HUES64 (cell line): ENCODE data around the gene HFM1. TPM values are rescaled to one million over a fixed set of nuclear protein-coding genes. Genes with fewer than 3 reads are reported as not detected.
"Not testable (repeated sequence)": the region's sequence is repeated elsewhere in the genome, so short reads cannot be mapped to it uniquely, and the experiment has no call there.

Experiments used
- H3K27ac ChIP-seq: 2 replicates; pipeline ENCODE4 v1.7.0; 2013; ENCODE audit warnings: low read depth, low read length, inconsistent platforms
- H3K27me3 ChIP-seq: 2 replicates; pipeline ENCODE4 v1.6.1; 2013; ENCODE audit warnings: mild to moderate bottlenecking, low read length; ENCODE audit not compliant: insufficient read depth
- H3K36me3 ChIP-seq: 2 replicates; pipeline ENCODE4 v1.6.1; 2013; ENCODE audit warnings: mild to moderate bottlenecking, low read length; ENCODE audit not compliant: insufficient read depth
- H3K4me1 ChIP-seq: 2 replicates; pipeline ENCODE4 v1.6.1; 2013; ENCODE audit warnings: mild to moderate bottlenecking, low read length, moderate library complexity; ENCODE audit not compliant: insufficient read depth
- H3K4me3 ChIP-seq: 2 replicates; pipeline ENCODE4 v1.5.1; 2013; ENCODE audit warnings: mild to moderate bottlenecking, low read length, moderate library complexity
- H3K9ac ChIP-seq: 2 replicates; pipeline ENCODE4 v1.6.1; 2013; ENCODE audit warnings: mild to moderate bottlenecking, low read depth, low read length
- H3K9me3 ChIP-seq: 2 replicates; pipeline ENCODE4 v1.6.1; 2013; ENCODE audit warnings: low read depth, low read length; ENCODE audit not compliant: insufficient read depth
- WGBS: fragments of 150-250, 120-280 bp; methylation state at CpG from one replicate; pipeline ENCODE4 v1.1.7; 2013; ENCODE audit warnings: missing lambda C conversion rate; 5-methylcytosine and 5-hydroxymethylcytosine counted together
- polyA plus RNA-seq, 2 experiments: library from polyadenylated mRNA; stranded (reverse); fragments of 50-300 nt; gene quantifications; one replicate each; pipeline ENCODE4 v1.2.3, GENCODE V29; 2013

Gene HFM1
- polyA plus RNA-seq (2013, experiment 1 of 2), result 2.1 TPM
- 3.2 TPM for polyA plus RNA-seq (2013, experiment 2 of 2)

GRCh38 chr1:91404151-91405012 is at the start of gene HFM1:
Gene HFM1, minus strand, starts transcription at chr1:91404837. Its CDS starts 3,755 bp downstream, at chr1:91401082.
- Histone ChIP-seq H3K27me3 (no peaks in the 10 kb centered on the region), H3K9me3 (no peaks in the 10 kb centered on the region), H3K4me1 (peaks cover 10% of the 10 kb centered on the region), H3K9ac (peak within 1 kb of the TSS; percentile 93), H3K4me3 (peak within 1 kb of the TSS; percentile 97), H3K36me3 (no peaks in the 10 kb centered on the region), H3K27ac (peak within 1 kb of the TSS; percentile 89)
- WGBS, result under 1% methylated on average over 69 of the region's 69 CpGs

GRCh38 chr1:91454136-91454535 is 49.5 kb upstream of the HFM1 start:
- 97% methylated on average over 2 of the region's 2 CpGs for WGBS
- no peak overlapping the region for H3K4me3 ChIP-seq
- H3K9ac ChIP-seq, result no peak overlapping the region
- no peaks in the 10 kb centered on the region for H3K36me3 ChIP-seq
- H3K4me1 ChIP-seq, result no peaks in the 10 kb centered on the region
- no peaks in the 10 kb centered on the region for H3K27me3 ChIP-seq
- no peak overlapping the region for H3K27ac ChIP-seq
- H3K9me3 ChIP-seq, result no peaks in the 10 kb centered on the region

- no peak overlapping the region for H3K27ac ChIP-seq
- H3K4me3 ChIP-seq, result no peak overlapping the region
- no peak overlapping the region for H3K9ac ChIP-seq
- H3K27me3 ChIP-seq, result no peaks in the 10 kb centered on the region
- 93% methylated on average over 2 of the region's 2 CpGs for WGBS
- no peaks in the 10 kb centered on the region for H3K4me1 ChIP-seq
- no peaks in the 10 kb centered on the region for H3K9me3 ChIP-seq
- H3K36me3 ChIP-seq, result no peaks in the 10 kb centered on the region
Observed at GRCh38 chr1:91450260-91450659, 45.6 kb upstream of the HFM1 start.

GRCh38 chr1:91447782-91448181 is 43.1 kb upstream of the HFM1 start:
- H3K9me3 ChIP-seq, H3K27ac ChIP-seq, H3K27me3 ChIP-seq, H3K4me3 ChIP-seq, H3K9ac ChIP-seq, H3K36me3 ChIP-seq, H3K4me1 ChIP-seq: not testable (repeated sequence)
- 67% methylated on average over 2 of the region's 2 CpGs for WGBS

- not testable (repeated sequence) for H3K9ac ChIP-seq, H3K27me3 ChIP-seq, H3K4me3 ChIP-seq, H3K27ac ChIP-seq, H3K9me3 ChIP-seq, H3K36me3 ChIP-seq, H3K4me1 ChIP-seq
- WGBS, result 96% methylated on average over 5 of the region's 5 CpGs
Observed at GRCh38 chr1:91441980-91442379, 37.3 kb upstream of the HFM1 start.

- Histone ChIP-seq H3K36me3 (no peaks in the 10 kb centered on the region), H3K27me3 (no peaks in the 10 kb centered on the region), H3K9me3 (peaks cover 4% of the 10 kb centered on the region; the same call in 1 of the 2 replicates), H3K9ac (no peak overlapping the region), H3K27ac (no peak overlapping the region), H3K4me3 (no peak overlapping the region), H3K4me1 (no peaks in the 10 kb centered on the region)
- WGBS, result 89% methylated on average over 1 of the region's 1 CpG
Observed at GRCh38 chr1:91440847-91441246, 36.2 kb upstream of the HFM1 start.

GRCh38 chr1:91439016-91439415 is 34.4 kb upstream of the HFM1 start:
- H3K27me3 ChIP-seq, result no peaks in the 10 kb centered on the region
- H3K4me1 ChIP-seq, result no peaks in the 10 kb centered on the region
- no peak overlapping the region for H3K9ac ChIP-seq
- no peak overlapping the region for H3K4me3 ChIP-seq
- H3K9me3 ChIP-seq, result peaks cover 4% of the 10 kb centered on the region; the same call in 1 of the 2 replicates
- H3K36me3 ChIP-seq, result no peaks in the 10 kb centered on the region
- no peak overlapping the region for H3K27ac ChIP-seq

GRCh38 chr1:91428182-91428798 is 23.7 kb upstream of the HFM1 start:
- Histone ChIP-seq H3K4me1 (0 out of 2 replicates have a peak, but pooled peaks cover 4% of the 10 kb centered on the region), H3K4me3 (0 out of 2 replicates have a peak overlapping the region, but pooled peaks have one; percentile 14), H3K36me3 (no peaks in the 10 kb centered on the region), H3K27me3 (no peaks in the 10 kb centered on the region), H3K9ac (peak overlapping the region; percentile 26; the same call in 1 of the 2 replicates), H3K27ac (peak overlapping the region; percentile 25; the same call in 1 of the 2 replicates), H3K9me3 (no peaks in the 10 kb centered on the region)
- WGBS, result 58% methylated on average over 13 of the region's 13 CpGs

GRCh38 chr1:91427741-91428140 is 23.1 kb upstream of the HFM1 start:
- no peaks in the 10 kb centered on the region for H3K27me3 ChIP-seq
- H3K9ac ChIP-seq, result no peak overlapping the region
- H3K36me3 ChIP-seq, result no peaks in the 10 kb centered on the region
- 62% methylated on average over 7 of the region's 13 CpGs for WGBS
- no peak overlapping the region for H3K4me3 ChIP-seq
- no peaks in the 10 kb centered on the region for H3K9me3 ChIP-seq
- no peak overlapping the region; the same call in 1 of the 2 replicates for H3K27ac ChIP-seq
- 0 out of 2 replicates have a peak, but pooled peaks cover 4% of the 10 kb centered on the region for H3K4me1 ChIP-seq

- not testable (repeated sequence) for H3K27me3 ChIP-seq, H3K9me3 ChIP-seq, H3K4me3 ChIP-seq, H3K9ac ChIP-seq, H3K4me1 ChIP-seq, H3K36me3 ChIP-seq, H3K27ac ChIP-seq
- whole genome bisulfite sequencing, result 79% methylated on average over 3 of the region's 4 CpGs
Observed at GRCh38 chr1:91422523-91422922, 17.9 kb upstream of the HFM1 start.

- Histone ChIP-seq H3K4me1 (no peaks in the 10 kb centered on the region), H3K27ac (no peak overlapping the region), H3K27me3 (no peaks in the 10 kb centered on the region), H3K4me3 (no peak overlapping the region), H3K9me3 (no peaks in the 10 kb centered on the region), H3K36me3 (no peaks in the 10 kb centered on the region), H3K9ac (no peak overlapping the region)
Observed at GRCh38 chr1:91412371-91412770, 7.7 kb upstream of the HFM1 start.
